Measurements from ENCODE around the gene PRMT7.

PRMT7 gene

DNA sequence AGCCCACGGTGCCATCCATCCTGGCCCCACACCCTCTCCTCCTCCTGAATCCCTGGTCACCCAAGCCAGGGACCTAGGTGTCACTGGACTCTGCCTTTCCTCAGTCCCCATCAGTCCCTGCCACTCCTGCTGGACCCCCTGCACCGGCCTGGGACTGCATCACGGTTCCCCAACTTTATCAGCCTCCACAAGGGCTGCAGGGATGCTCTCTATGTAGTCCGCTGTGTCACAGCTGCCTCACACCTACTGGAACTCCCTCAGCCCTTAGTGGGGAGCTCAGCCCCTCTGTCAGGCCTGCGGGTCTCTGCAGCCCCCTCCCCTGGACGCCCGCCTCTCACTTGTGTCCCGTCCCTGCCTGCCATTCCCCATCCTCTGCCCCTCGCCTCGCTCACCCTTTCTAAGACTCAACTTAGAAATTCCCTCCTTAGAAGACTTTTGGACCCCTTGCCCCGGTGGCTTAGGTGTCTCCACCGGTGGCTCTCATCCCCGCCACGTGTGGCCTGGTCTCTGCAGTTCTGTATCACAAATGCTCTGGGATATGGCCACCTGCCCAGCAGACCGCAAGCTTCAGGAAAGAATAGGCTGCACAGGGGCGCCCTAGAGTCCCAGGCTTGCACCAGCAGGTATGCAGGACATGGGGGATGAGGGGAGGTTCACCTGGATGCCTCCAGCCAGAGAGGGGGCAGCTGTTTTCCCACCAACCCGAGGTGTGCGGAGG is 62.9 kb downstream of the PRMT7 start:
- in situ Hi-C loops (cut with HindIII; ENCODE audit: low sequenced_read_pairs) = loop anchor here (10.0 kb wide), 1 partner anchor 51 kb away; no protein-coding TSS in a partner anchor

DNA sequence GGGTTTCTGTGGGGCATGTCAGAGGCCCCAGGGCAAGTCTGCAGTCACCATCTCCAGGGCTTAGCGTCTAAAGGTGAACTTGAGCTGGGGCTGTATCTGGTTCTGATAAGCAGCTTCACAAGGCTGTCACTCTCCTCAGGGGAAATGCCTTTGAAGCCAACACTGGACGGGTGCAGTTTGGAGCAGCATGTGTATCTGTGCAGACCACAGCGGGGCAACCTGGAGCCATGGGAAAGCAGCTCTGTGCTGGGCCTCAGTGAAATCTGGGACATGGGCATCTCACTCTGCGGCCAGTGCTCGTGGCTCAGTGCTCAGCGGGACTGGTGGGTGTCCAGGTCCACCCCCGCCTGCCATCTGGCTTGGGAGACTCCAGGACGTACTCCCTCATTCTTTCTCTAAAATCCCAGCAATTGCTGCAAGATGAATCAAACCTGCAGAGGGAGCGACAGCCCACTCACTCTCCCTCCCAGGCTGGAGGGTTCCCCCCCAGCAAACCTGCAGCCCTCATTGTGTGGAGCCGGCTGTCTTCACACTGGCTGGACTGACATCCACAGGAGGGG is 63.5 kb downstream of the PRMT7 start:
- in situ Hi-C loops (cut with HindIII; ENCODE audit: low sequenced_read_pairs) = loop anchor here (10.0 kb wide), 1 partner anchor 50 kb away; no protein-coding TSS in a partner anchor

DNA sequence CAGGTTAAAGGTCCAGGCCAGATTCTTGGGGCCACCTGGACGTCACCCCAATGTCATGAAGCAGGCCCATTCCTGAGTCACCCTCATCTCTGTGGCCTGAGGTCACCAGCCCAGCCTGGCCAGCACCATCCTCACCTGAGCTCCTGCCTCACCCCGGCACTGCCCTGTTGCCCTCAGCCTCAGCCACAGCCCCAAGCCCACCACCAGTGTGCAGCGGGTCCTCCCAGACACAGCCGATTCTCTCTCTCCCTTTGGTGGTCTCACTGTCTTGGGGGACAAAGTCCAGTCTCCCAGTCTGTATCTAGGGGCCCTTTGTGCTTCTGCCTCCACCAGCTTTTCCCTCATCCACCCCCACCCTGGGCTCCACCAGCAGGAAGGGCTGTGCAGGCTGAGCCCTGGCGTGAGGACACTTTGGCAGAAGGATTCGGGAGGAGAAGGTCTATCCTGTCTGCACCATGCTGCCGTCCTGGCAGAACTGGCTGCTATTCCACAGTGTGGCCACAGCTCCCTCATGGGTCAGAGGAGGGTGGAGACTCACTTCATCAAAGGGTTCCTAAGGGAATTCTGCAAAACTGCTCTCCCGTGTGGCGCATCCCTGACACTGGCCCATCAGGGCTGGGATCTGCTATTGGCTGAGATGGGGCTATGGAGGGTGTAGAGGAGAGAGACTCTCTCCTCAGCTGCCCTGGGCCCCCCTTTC is 64.3 kb downstream of the PRMT7 start:
- in situ Hi-C loops (cut with HindIII; ENCODE audit: low sequenced_read_pairs) = loop anchor here (10.0 kb wide), 1 partner anchor 50 kb away; no protein-coding TSS in a partner anchor

DNA sequence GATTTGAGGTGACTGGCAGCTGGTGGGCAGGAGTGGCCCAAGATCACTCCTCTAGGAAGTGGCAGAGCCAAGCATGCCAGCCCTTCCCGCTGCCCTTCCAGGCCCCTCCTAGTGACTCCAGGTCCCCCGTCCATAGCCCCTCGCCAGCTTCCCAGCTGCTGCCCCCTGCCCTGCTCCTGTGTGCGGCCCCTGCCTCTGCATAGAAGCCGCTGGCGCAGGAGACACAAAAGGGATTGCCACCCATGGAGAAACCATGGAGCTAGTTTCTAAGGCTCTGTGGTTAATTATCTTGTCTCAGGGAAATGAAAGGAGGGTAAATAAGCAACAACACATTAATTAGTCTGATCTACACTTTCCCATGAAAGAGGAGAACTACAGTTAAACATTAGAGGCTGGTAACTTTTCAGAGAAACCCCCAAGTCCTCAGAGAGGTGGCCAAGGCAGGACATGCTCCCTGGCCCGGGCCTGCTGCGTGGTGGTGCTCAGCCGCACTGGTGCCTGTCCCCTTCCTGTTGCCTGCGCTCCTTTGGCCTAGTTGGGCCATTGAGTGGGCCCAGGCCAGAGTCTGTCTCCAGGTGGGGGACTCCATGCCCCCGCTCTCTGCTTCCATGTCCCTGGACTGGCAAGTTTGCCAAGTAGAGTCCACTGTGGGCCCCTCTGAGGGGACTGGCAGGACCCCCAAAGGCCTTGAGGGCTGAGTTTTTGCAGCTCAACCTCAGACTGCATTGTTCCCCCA is 65.2 kb downstream of the PRMT7 start:
- in situ Hi-C loops (cut with HindIII; ENCODE audit: low sequenced_read_pairs) = loop anchor here (10.0 kb wide), 1 partner anchor 49 kb away; no protein-coding TSS in a partner anchor

DNA sequence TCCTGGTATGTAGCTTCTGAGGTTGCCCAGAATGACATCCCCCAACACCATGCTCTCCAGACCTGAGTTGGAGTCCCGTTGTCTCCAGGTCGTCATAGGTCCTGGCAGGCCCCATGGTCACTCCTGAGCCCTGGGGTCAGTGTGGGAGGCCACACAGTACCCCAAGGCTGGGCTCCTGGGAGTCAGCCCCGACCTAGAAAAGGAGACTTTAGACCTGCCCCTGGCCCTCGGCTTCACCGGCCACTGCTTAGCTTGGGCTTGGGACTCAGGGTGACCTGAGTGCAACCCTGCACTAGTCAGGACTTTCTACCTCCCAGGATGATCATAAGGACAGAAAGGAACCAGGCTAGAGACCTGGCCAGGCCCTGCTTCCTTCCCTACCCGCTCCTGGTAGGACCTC is 65.8 kb downstream of the PRMT7 start:
- in situ Hi-C loops (cut with HindIII; ENCODE audit: low sequenced_read_pairs) = loop anchor here (10.0 kb wide), 1 partner anchor 48 kb away; no protein-coding TSS in a partner anchor

DNA sequence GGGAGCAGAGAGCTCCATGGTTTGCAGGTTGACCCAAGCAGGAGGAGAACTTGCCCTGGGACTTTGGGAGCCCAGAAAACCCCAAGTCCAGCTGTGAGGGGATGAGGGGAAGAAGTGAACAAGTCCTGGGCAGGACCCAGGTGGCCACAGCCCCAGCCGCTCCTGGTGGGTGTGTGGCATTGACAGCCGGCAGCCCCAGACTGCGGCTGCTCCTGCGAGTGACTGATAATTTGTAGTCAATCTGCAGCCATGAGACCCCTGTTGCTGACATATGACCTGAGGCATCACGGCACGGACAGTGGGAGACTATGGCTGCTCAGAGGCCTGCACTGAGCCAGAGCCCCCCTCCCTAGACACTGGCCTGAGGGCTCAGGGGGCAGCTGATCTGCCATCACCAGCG is 66.4 kb downstream of the PRMT7 start:
- in situ Hi-C loops (cut with HindIII; ENCODE audit: low sequenced_read_pairs) = loop anchor here (10.0 kb wide), 1 partner anchor 48 kb away; no protein-coding TSS in a partner anchor

DNA sequence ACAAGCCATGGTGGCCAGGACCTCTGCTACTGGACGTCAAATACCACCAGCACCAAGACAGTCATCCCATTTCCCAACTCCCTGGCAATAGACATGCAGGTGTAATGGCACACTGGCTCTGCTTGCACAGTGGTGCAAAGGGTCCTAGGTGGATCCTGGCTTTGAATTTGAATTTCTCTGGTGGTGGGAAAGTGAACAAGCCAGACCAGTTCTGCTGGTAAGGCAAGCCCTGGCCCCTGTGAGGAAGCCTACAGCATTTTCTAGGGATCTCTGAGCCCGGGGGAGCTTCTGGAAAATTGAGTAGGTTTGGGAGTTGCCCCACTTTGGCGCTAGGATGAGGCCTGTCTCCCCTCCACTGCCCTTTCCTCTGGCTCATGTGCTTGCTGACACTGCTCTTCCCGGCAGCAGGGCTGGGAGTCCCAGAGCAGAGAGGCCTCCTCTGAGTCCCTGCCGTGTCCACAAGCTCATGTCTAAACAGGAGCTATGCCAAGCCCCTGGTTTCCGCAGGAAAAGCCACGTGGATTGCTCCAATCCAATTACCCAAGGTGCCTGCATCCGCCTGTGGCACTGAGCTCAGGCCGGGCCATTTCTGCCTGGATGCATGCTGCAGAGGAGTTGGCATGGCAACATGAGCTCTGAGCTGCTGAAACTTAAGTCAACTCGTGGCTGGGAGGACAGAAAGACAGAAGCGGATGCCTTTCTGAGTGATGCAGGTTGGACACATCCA is 67.0 kb downstream of the PRMT7 start:
- in situ Hi-C loops (cut with HindIII; ENCODE audit: low sequenced_read_pairs) = loop anchor here (10.0 kb wide), 1 partner anchor 47 kb away; no protein-coding TSS in a partner anchor

DNA sequence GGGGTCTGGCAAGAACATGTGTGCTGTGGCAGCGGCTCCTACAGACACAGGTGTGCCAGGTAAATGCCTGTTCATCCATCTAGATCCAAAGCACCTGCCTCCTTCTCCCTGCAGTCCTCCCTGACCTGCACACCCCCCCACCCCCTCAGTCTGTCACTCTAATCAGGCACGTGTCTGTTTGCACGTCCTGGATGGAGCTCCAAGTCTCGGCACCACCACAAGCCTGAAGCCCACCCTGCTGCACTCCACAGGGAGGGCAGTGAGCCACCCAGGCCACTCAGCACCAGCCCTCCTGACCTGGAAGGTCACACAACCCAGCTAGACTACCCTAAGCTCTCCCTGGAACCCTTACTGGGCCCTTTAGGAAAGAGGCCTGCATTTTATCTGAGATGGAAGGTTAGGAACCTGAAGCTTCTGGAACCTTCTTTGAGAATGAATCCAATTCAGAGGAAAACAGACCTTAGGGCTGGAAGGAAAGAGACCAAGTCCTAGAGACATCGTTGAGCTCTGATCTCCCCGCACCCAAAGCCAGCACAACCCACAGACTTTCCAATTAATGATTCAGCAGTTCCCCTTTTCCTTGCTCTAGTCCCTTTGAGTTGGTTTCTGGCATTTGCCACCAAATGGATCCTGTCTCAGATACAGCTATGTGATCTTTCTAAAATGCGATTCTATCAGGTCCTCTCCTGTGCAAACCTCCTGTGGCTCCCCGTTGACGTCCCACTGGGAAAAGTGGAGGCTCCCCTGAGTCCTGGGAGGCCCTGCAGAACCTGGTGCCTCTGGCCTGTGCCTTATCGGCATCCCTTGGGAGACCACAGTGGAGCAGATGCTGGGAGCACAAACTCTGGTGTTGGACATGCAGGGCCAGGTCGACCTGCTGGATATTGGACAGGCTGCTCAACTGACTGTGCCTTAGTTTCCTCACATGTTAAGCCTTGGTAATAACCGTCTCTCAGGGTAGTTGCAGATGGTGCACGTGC is 67.9 kb downstream of the PRMT7 start:
- in situ Hi-C loops (cut with HindIII; ENCODE audit: low sequenced_read_pairs) = loop anchor here (10.0 kb wide), 1 partner anchor 46 kb away; no protein-coding TSS in a partner anchor

DNA sequence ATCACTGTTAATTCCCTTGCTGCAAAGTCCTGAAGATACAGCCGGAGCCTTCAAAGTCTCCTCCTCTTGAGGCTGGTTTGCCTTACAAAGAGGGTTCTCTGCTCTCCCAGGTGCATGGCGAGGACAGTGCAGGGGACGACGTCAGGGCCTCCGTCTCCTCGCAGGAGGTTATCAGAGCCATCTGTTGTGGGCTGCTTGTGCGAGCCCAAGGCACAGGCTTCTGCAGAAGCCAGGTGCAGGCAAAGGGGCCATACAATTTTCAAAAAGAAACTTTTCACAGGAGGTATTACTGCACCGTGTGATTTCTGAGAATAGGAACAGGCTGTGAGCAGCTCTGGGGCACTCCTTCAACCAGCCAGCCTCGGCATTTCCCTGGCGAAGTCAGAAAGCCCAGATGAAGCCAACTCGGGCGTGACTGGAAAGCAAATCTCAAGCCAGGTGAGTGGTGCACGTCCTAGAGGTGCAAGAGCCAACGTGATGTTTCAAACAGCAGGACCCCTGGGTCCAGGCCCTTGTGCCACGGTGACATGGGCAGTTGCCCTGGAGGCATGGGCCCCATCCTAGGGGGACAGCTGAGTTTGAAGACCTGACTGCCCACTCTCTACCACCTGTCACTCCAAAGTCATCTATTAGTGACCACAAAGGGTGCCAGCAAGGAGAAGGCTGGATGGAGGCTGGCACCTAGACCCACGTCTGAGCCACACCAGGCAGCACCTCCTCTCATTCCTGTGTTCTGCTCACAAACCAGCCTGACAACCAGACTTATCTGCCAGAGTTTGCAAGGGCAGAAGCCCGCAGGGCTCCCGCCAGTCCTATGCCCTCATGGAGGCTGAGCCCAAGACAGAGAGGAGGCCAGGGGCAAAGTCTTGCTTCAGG is 68.9 kb downstream of the PRMT7 start:
- in situ Hi-C loops (cut with HindIII; ENCODE audit: low sequenced_read_pairs) = loop anchor here (10.0 kb wide), 1 partner anchor 45 kb away; no protein-coding TSS in a partner anchor

DNA sequence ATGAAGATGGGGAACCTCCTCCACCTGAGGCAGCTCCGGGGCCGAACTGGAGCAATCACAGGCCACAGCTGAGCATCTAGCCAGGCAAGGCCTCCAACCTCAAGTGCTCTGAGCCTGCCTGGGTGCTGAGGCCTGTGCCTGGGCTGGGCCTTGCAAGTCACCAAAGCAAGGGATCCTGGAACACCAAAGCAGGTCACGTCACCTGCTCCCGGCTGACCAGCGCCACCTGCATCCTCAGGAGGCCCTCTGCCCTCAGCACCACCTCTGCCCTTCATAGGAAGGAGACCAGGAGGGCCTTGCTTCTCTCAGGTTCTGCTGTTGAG is 69.5 kb downstream of the PRMT7 start:
- in situ Hi-C loops (cut with HindIII; ENCODE audit: low sequenced_read_pairs) = no loop called here

DNA sequence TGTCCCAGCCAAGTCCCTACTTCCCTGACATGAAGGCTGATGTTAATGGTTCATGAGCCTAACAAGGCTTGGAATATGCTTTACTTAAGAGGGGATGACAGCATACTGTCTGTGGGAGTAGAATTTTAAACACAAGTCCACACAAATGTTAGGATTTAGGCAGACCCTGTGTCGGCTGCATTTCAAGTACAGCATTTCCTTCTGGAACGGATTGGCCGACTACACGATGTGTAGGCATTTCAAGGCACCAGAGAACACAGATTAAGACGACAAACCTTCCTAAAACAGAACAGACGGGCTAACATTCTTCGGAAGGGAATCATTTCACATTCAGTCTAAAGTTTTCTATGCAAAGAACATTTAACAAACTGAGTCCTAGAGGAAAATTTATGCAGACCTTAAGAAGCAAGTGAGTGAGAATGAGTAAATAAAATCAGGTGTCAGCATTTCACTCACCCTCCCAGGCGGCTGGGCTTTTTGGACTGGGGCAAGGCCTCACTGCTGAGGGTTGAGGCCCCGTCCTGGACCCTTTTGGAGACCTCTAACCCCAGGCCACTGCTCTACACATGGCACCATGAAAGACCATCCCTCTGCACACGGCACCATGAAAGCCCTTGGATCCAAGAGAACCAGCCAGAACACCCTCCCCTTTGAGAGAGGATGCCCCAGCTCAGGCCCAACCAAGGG is 70.0 kb downstream of the PRMT7 start:
- in situ Hi-C loops (cut with HindIII; ENCODE audit: low sequenced_read_pairs) = no loop called here

DNA sequence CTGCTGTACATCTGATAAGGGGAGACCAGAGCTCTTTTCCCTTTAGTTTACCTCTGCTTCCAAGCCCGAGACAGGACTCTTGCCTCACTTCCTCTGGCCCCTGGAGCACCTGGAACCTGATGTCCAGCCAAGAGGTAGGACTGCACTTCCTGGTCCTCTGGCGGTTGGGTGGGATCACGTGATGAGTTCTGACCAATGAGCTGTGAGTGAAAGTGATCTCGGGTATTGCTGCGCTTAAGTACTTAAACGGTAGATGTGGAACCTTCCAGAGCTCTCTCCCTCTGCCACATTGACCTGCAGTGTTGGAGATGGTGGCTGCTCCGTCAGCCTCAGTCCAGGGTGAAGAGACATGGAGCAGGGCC is 70.5 kb downstream of the PRMT7 start:
- in situ Hi-C loops (cut with HindIII; ENCODE audit: low sequenced_read_pairs) = no loop called here

DNA sequence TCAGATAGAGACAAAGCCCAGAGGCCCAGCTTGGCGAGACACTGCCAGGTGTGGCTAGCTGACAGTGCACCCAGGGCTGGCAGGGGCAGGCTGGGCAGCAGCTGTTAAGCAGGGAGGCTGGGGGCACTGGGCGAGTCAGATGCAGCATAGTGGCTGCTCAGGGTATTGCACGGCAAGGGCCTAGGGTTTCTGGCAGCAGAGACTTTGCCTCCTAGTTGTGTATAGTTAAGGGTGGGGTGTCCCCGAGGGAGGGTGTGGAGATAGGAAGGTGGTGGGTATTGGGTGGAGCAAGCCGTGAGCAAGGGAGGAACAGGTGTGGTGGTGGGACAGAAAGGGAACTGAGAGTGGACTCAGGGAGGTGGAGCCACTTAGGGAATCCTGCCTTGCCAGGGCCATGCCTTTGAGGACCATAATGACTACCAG is 71.5 kb downstream of the PRMT7 start:
- in situ Hi-C loops (cut with HindIII; ENCODE audit: low sequenced_read_pairs) = no loop called here

DNA sequence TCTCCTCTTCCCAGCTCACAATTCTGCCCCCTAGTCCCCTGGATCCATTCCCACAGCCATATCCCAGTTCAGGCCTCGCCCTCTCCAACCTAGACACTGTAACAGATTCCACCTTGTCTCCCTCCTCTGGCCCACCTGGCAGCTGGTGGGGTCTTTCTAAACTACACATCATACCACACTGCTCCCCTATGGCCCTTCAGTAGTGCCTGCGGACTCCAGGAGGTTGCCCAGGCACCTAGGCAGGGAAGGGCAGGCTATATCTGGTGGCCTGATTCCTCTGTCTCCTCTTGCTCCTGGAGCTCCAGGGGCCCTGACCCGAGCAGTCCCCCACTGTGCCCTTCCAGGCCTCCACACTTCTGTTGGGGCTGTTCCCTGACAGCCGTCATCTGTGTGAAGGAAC is 73.0 kb downstream of the PRMT7 start:
- in situ Hi-C loops (cut with HindIII; ENCODE audit: low sequenced_read_pairs) = no loop called here

DNA sequence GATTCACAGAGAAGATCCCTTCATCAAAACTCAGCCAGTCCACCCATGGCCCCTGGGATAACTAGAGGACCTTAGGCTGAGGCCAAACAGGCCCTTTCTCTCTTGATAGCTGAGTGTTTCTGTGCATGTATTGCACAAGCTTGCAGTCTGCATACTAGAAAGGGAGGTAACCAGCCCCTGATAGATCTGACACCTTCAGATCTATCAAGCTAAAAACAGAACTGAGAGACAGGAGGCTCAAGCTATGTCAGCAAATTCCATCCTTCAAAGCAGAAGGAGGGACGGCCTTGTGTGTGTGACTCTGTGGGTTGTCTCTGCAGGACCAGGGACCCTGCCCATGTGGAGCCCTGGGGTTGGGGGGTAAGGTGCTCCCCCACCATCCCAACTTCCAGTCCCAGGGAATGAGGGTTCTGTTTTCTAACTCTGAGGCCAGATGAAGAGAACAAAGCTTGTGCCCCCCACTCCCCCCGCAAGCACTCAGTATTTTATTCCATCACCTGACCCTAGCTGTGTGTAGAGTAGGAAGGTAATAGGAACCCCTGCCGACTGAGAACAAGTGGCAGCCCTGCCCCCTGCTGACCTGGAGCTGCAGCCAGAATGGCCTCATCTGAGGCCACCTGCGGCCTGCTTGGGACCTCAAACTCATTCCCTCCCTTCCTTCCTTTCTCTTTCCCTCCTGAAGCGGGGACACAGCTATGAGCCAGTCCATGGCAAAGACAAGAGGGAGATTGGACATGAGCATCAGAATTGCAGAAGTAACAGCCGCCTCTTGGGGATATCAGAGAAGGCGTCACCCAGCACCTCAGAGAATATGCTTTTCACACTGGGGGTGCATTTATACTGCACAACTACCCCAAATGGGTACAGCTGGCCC is 73.7 kb downstream of the PRMT7 start:
- in situ Hi-C loops (cut with HindIII; ENCODE audit: low sequenced_read_pairs) = no loop called here

DNA sequence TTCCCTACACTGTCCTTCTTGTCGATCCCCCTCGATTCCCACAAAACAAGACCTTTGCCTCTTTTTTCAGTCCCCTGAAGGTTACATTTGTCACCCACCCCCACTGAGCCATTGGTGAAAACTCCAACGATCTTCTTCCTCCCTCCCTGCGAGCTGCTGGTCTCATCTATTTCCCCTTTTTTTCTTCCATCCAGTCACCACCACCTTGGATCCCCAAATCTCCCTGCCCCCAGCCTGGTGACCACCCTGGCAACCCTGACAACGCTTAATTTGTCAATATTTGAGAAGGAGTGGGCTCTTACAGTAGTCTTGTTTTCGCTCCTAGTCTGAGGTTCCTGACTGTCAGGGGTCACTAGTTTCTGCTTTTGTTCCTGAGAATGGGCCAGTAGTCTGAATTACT is 74.6 kb downstream of the PRMT7 start:
- in situ Hi-C loops (cut with HindIII; ENCODE audit: low sequenced_read_pairs) = no loop called here

DNA sequence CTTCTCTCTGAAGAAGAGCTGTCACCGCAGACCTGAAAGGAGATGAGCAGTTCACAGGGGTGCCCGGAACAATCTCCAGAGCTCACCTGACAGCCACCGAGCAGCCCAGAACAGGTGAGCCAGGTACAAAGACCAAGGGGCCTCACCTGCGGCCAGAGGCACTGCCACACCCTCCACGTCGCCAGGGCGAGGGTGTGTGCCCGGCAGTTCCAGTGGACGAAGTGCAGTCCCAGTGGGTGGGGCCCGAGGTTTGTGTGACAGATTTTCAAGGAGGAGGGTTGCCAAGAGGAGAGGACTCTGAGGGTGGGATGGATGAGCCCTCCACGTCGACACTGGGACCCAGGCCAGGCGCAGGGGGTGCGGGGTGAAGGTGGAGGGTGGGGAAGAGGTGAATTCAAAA is 75.8 kb downstream of the PRMT7 start:
- in situ Hi-C loops (cut with HindIII; ENCODE audit: low sequenced_read_pairs) = no loop called here

All from DLD1 (cell line).